ENCODE data around the gene RGS19. TPM values are rescaled to one million over a fixed set of nuclear protein-coding genes. Genes with fewer than 3 reads are reported as not detected.
A peak's percentile ranks its signal among the peaks of the same experiment; 100 is the strongest.

The RGS19 gene
- total RNA-seq, 1 donor from 2014 or later, result 7.6 TPM

GRCh38 chr20:64086801-64087200, 7.5 kb upstream of the RGS19 start:
- Mint-ChIP-seq H3K27me3 (peaks cover 65% of the 10 kb centered on the region), H3K27ac (no peak overlapping the region), H3K36me3 (ENCODE audit: insufficient read depth) (no peaks in the 10 kb centered on the region), H3K9me3 (ENCODE audit: low read depth) (no peaks in the 10 kb centered on the region), H3K4me3 (ENCODE audit: low read depth) (no peak overlapping the region), H3K4me1 (ENCODE audit: low read depth) (peaks cover 2% of the 10 kb centered on the region)
- TF ChIP-seq, protein P1, sequence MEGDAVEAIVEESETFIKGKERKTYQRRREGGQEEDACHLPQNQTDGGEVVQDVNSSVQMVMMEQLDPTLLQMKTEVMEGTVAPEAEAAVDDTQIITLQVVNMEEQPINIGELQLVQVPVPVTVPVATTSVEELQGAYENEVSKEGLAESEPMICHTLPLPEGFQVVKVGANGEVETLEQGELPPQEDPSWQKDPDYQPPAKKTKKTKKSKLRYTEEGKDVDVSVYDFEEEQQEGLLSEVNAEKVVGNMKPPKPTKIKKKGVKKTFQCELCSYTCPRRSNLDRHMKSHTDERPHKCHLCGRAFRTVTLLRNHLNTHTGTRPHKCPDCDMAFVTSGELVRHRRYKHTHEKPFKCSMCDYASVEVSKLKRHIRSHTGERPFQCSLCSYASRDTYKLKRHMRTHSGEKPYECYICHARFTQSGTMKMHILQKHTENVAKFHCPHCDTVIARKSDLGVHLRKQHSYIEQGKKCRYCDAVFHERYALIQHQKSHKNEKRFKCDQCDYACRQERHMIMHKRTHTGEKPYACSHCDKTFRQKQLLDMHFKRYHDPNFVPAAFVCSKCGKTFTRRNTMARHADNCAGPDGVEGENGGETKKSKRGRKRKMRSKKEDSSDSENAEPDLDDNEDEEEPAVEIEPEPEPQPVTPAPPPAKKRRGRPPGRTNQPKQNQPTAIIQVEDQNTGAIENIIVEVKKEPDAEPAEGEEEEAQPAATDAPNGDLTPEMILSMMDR (IDR thresholded peaks at IDR 0.05; ENCODE audit: unreplicated experiment), result no peak
- DNase-seq (ENCODE audit: low spot score, unreplicated experiment), result no peak

- Mint-ChIP-seq H3K27ac (no peak overlapping the region), H3K27me3 (peaks cover 68% of the 10 kb centered on the region), H3K4me1 (ENCODE audit: low read depth) (peaks cover 6% of the 10 kb centered on the region), H3K9me3 (ENCODE audit: low read depth) (no peaks in the 10 kb centered on the region), H3K4me3 (ENCODE audit: low read depth) (peak overlapping the region; percentile 74), H3K36me3 (ENCODE audit: insufficient read depth) (no peaks in the 10 kb centered on the region)
- no peak for DNase-seq (ENCODE audit: low spot score, unreplicated experiment)
- TF ChIP-seq, protein P1 (IDR thresholded peaks at IDR 0.05; ENCODE audit: unreplicated experiment), result no peak
Observed at GRCh38 chr20:64084685-64085152, 5.4 kb upstream of the RGS19 start.

- H3K4me1 Mint-ChIP-seq (ENCODE audit: low read depth), result peaks cover 7% of the 10 kb centered on the region
- H3K36me3 Mint-ChIP-seq (ENCODE audit: insufficient read depth), result no peaks in the 10 kb centered on the region
- peak within 1 kb of the TSS; percentile 74 for H3K4me3 Mint-ChIP-seq (ENCODE audit: low read depth)
- H3K27me3 Mint-ChIP-seq, result peaks cover 64% of the 10 kb centered on the region
- no peak within 1 kb of the TSS for H3K27ac Mint-ChIP-seq
- TF ChIP-seq, protein P1 (IDR thresholded peaks at IDR 0.05; ENCODE audit: unreplicated experiment), result no peak
- no peaks in the 10 kb centered on the region for H3K9me3 Mint-ChIP-seq (ENCODE audit: low read depth)
- DNase-seq (ENCODE audit: low spot score, unreplicated experiment), result no peak
Observed at GRCh38 chr20:64083804-64084684, 4.7 kb upstream of the RGS19 start, which contains the start of gene LKAAEAR1. Gene LKAAEAR1, minus strand, starts transcription at chr20:64084398. Its CDS starts 179 bp downstream, at chr20:64084219.

- DNase-seq (ENCODE audit: low spot score, unreplicated experiment), result peak; percentile 75
- Mint-ChIP-seq H3K4me1 (ENCODE audit: low read depth) (peaks cover 8% of the 10 kb centered on the region), H3K4me3 (ENCODE audit: low read depth) (peak overlapping the region; percentile 35), H3K36me3 (ENCODE audit: insufficient read depth) (no peaks in the 10 kb centered on the region), H3K27me3 (peaks cover 58% of the 10 kb centered on the region), H3K27ac (no peak overlapping the region), H3K9me3 (ENCODE audit: low read depth) (no peaks in the 10 kb centered on the region)
- TF ChIP-seq, protein P1 (IDR thresholded peaks at IDR 0.05; ENCODE audit: unreplicated experiment), result peak; percentile 68
Observed at GRCh38 chr20:64083378-64083803, 4.1 kb upstream of the RGS19 start.

DNA sequence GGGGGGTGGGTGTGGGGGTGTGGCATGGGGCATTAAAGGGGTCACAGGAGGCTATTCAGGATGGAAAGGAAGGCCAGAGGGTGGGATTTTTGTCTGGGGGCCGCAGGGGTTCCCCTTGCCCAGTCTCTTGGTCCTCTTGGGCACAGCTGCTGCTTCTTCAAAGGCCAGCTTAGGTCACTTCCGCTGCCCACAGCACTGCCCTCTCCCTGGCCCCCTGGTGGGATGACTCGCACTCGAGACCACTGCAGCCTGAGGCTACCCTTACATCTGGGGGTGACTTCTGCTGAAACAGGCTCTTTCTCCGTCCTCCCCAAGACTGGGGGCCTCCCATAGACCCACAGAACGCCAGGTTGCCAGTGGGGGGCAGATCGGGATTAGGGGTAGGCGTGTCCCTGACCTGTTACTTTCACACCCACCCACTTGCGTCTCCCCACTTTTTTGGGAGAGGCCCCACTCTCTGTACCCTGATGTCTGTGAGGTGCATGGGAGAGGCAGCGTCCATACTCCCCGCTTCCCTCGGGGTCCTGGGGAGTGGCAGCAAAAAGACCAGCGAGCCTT, 3.6 kb upstream of the RGS19 start:
- DNase-seq (ENCODE audit: low spot score, unreplicated experiment), result no peak
- H3K36me3 Mint-ChIP-seq (ENCODE audit: insufficient read depth), result no peaks in the 10 kb centered on the region
- TF ChIP-seq, protein P1 (IDR thresholded peaks at IDR 0.05; ENCODE audit: unreplicated experiment), result no peak
- peaks cover 54% of the 10 kb centered on the region for H3K27me3 Mint-ChIP-seq
- peak overlapping the region; percentile 35 for H3K4me3 Mint-ChIP-seq (ENCODE audit: low read depth)
- no peaks in the 10 kb centered on the region for H3K9me3 Mint-ChIP-seq (ENCODE audit: low read depth)
- H3K27ac Mint-ChIP-seq, result no peak overlapping the region
- H3K4me1 Mint-ChIP-seq (ENCODE audit: low read depth), result peaks cover 8% of the 10 kb centered on the region
